GM12865 (cell line): ENCODE measurements around the gene TMEM59.
"Not testable (repeated sequence)": the region's sequence is repeated elsewhere in the genome, so short reads cannot be mapped to it uniquely, and the experiment has no call there.

ENCODE experiments used
- DNase-seq: peaks from one replicate; pipeline ENCODE4 v3.0.0; 2010; ENCODE audit warnings: low read depth
- H3K4me3 ChIP-seq: 2 replicates; pipeline ENCODE4 v1.5.1; 2011; ENCODE audit warnings: mild to moderate bottlenecking, low read depth, low read length, control low read depth
- TF ChIP-seq, protein P1 (sequence below): IDR thresholded peaks from 2 replicates; pipeline ENCODE4 v1.5.1; 2011; ENCODE audit warnings: low read length, control low read depth, low read depth, inconsistent platforms; ENCODE audit not compliant: insufficient read depth; ENCODE audit errors: missing control alignments

Gene TMEM59

GRCh38 chr1:54003249-54003646 lies 49.8 kb downstream of the TMEM59 start:
- DNase-seq, result no peak
- no peak overlapping the region for H3K4me3 ChIP-seq
- TF ChIP-seq, protein P1, sequence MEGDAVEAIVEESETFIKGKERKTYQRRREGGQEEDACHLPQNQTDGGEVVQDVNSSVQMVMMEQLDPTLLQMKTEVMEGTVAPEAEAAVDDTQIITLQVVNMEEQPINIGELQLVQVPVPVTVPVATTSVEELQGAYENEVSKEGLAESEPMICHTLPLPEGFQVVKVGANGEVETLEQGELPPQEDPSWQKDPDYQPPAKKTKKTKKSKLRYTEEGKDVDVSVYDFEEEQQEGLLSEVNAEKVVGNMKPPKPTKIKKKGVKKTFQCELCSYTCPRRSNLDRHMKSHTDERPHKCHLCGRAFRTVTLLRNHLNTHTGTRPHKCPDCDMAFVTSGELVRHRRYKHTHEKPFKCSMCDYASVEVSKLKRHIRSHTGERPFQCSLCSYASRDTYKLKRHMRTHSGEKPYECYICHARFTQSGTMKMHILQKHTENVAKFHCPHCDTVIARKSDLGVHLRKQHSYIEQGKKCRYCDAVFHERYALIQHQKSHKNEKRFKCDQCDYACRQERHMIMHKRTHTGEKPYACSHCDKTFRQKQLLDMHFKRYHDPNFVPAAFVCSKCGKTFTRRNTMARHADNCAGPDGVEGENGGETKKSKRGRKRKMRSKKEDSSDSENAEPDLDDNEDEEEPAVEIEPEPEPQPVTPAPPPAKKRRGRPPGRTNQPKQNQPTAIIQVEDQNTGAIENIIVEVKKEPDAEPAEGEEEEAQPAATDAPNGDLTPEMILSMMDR, result no peak

GRCh38 chr1:54002544-54003248 lies 50.3 kb downstream of the TMEM59 start:
- TF ChIP-seq, protein P1, result no peak
- no peak for DNase-seq
- no peak overlapping the region for H3K4me3 ChIP-seq

DNA sequence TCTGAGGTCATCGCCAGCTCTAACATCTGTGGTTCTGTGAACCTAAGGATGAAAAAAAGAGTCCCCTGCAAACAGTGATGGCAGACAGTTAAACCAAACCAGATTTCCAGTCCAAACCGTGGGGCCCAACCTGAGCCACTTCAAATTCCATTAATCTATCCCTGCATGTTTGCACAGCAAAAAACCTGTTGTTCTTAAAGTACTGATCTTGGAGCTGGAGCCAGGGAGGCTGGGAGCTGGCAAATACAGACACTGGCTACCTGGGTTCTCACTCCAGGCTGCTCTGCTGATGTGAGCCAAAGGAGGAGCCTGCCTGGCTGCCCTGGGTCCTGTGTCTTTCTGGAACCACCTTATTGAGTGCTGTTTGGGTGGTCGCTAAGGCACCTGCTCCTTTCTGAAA lies 51.4 kb downstream of the TMEM59 start:
- H3K4me3 ChIP-seq, result no peak overlapping the region
- TF ChIP-seq, protein P1, result no peak
- no peak for DNase-seq

- TF ChIP-seq, protein P1, result no peak
- DNase-seq, result no peak
- H3K4me3 ChIP-seq, result no peak overlapping the region
These were observed 53.1 kb downstream of the TMEM59 start for GRCh38 chr1:53999920-54000319.

- H3K4me3 ChIP-seq, result no peak overlapping the region
- TF ChIP-seq, protein P1, result no peak
- DNase-seq, result no peak
These were observed 54.8 kb downstream of the TMEM59 start for GRCh38 chr1:53998223-53998622.

GRCh38 chr1:53995683-53996082 lies 57.3 kb downstream of the TMEM59 start:
- H3K4me3 ChIP-seq, result no peak overlapping the region
- no peak for DNase-seq
- TF ChIP-seq, protein P1, result no peak

DNA sequence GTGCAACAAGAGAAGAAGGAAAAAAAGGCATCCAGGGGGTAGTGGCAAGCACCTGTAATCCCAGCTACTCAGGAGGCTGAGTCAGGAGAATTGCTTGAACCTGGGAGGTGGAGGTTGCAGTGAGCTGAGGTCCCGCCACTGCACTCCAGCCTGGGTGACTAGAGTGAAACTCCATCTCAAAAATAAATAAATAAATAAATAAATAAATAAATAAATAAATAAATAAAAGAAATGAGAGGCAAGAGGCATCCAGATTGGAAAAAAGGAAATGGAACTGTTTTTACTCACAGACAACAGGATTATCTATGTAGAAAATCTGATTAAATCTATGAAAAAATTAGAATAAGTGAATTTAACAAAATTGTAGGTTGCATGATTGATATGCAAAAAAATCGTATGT lies 58.5 kb downstream of the TMEM59 start:
- not testable (repeated sequence) for DNase-seq, H3K4me3 ChIP-seq
